Gastrocnemius medialis (tissue), 4 donors: ENCODE results near the gene FGFBP1.

Experiments
- CTCF ChIP-seq, 5 experiments: fragments of 450-650 bp in 3 of 5; fragments of 200-600 bp in 2 of 5; sonication (generic) in 2 of 5; IDR thresholded peaks in 4 of 5; conservative IDR thresholded peaks in 1 of 5; 1 replicate in 4 of 5; 2 replicates in 1 of 5; pipeline ENCODE4 v1.5.1; 2016 to 2019; ENCODE audit warnings: antibody characterized with exemption in 5 of 5, mild to moderate bottlenecking in 3 of 5, moderate library complexity in 3 of 5
- POLR2A ChIP-seq, 2 donors: fragments of 450-650 bp; IDR thresholded peaks; one replicate each; pipeline ENCODE4 v1.6.1; 2017; ENCODE audit warnings: antibody characterized with exemption in 2 of 2, mild to moderate bottlenecking in 2 of 2, moderate library complexity in 2 of 2

- TF ChIP-seq CTCF (IDR thresholded peaks at IDR 0.05 in 4 of 5, conservative IDR thresholded peaks at IDR 0.05 in 1 of 5) (no peak), POLR2A (IDR thresholded peaks at IDR 0.05) (no peak)
Observed at GRCh38 chr4:15920723-15921591, 17.6 kb downstream of the FGFBP1 start.
